Raji (cell line): ENCODE results near the gene ACBD7.

ENCODE experiments used
- POLR2A ChIP-seq: IDR thresholded peaks from 2 replicates; pipeline ENCODE4 v1.6.1; 2011; ENCODE audit warnings: low read depth, low read length, control low read depth; ENCODE audit not compliant: insufficient read depth

Gene ACBD7

DNA sequence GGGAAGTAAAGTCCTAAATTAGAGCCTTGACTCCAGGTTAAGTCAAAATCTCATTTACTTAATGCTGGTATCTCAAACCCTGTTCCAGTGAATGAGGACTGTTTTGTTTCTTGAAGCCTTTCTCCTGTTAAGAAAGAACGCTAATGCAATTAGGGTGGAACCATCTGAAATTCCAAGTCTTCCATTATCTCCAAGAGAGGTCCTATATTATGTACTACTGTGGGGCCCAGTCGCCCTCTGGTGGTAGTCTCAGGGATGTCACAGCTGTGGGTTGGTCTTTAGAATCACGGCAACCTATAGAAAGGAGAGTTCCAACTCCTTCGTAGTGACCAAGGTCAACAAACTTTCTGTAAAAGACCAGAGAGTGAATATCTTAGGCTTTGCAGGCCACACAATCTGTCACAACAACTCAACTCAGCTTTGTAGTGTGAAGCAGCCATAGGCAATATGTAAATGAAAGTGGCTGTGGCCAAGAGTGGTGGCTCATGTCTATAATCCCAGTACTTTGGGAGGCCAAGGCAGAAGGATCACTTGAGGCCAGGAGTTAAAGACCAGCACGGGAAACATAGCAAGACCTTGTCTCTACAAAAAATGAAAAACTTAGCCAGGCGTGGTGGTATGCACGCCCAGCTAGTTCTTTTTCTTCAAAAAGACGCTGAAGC, 17.9 kb upstream of the ACBD7 start:
- TF ChIP-seq POLR2A: no peak

GRCh38 chr10:15103513-15103912, 14.9 kb upstream of the ACBD7 start:
- TF ChIP-seq POLR2A: no peak

GRCh38 chr10:15099886-15100285, 11.3 kb upstream of the ACBD7 start:
- TF ChIP-seq POLR2A: no peak

- peak; percentile 94 for TF ChIP-seq POLR2A
Measured at GRCh38 chr10:15097011-15097812, 8.6 kb upstream of the ACBD7 start, which contains the start of gene RPP38. Gene RPP38 (plus strand): TSS chr10:15097355. CDS start chr10:15103315, 5,960 bp downstream.

- no peak for TF ChIP-seq POLR2A
Measured at GRCh38 chr10:15096661-15097010, 8.1 kb upstream of the ACBD7 start.

- no peak for TF ChIP-seq POLR2A
Measured at GRCh38 chr10:15092855-15093408, 4.4 kb upstream of the ACBD7 start.

DNA sequence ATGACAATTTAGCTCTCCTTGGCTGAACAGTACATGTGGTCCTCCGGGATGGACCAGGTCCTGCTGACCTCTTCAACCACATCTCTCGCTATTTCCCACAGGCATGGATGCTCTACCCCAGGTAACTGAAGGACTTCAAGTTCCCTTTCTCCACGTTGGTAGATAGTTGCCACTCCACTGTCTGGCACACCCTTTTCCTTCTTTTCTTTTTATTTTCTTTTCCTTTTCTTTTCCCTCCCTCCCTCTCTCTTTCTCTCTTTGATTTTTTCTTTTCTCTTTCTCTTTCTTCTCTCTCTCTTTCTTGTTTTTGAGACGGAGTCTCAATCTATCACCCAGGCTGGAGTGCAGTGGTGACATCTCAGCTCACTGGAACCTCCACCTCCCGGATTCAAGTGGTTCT, 2.8 kb upstream of the ACBD7 start:
- no peak for TF ChIP-seq POLR2A

GRCh38 chr10:15084502-15084922, 4.1 kb downstream of the ACBD7 start:
- no peak for TF ChIP-seq POLR2A

- no peak for TF ChIP-seq POLR2A
Measured at GRCh38 chr10:15083674-15084501, 4.7 kb downstream of the ACBD7 start.

- no peak for TF ChIP-seq POLR2A
Measured at GRCh38 chr10:15075421-15075820, 13.2 kb downstream of the ACBD7 start.

DNA sequence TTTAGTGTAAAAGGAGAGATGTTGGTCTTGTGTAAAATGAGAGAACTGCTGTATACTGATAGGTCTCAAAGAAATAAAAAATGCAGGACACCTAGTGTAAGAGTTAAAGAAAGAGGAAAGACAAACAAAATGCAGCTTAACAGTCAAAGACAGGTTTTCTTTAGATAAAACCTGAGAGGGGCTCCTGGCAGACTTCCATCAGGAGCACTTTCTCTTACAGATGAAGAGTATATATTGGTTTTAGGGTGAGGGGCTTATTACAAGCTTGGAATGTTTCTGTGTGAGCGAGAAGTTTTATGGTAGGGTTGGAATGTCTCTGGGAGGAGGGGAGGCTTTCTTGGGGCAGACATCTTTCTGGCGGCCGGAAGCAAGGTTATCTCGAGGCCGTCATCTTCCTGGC, 16.2 kb downstream of the ACBD7 start:
- TF ChIP-seq POLR2A: no peak

DNA sequence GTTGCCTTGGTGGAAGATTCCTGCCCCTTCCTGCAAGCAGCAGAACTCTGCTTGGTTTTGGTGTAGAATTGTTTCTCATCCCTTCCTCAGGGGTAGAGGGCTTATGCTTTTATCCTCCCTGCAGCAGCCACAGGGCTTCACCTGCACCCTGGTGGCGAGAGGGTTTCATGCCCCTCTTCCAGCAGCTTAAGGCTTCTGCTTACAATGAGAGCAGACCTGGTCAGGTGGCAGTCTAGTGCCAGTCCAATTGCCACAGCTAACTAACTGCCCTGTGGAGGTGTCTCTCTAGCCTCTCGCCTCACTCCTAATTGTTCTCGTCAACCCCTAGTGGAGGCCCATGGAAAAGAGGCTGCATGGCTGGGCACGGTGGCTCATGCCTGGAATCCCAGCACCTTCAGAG, 19.3 kb downstream of the ACBD7 start:
- no peak for TF ChIP-seq POLR2A

DNA sequence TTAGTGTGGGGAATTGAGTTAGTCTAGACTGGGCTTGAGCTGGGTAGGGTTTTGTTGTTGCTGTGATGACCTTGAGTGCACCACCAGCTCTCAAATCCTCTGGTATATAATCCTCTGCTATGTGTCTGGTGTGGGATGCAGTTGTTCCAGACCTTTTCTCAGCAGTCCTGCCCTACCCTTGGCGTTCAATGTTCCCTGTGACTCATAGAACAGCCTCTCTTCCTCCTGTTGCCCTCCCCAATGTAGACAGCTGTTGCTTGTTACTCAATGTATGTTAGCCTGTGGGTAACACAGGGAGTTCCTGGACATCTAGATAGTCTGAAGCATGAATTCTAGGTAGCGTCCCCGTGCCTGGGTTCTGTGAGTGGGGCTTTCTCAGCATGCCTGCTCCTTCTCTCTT, 19.8 kb downstream of the ACBD7 start:
- TF ChIP-seq POLR2A: no peak

DNA sequence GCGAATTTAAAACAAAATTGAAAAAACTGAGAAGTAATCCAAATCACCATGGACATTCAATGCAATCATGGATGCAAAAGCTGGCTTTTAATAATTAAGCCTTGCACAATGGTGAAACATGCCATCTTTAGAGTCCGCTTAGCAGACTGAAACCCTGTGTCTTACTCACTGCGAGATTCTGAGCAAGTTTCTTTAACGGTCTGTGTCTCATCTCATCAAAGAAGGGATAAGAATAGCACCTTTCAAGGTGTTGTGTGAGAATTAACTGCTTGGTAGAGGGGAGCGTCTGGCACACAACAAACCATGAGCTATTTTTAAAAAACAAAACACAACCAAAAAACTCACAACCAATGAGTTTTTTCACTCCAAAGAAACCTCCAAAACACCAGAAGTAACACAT, 21.4 kb downstream of the ACBD7 start:
- TF ChIP-seq POLR2A: no peak

GRCh38 chr10:15060638-15061037, 27.9 kb downstream of the ACBD7 start:
- no peak for TF ChIP-seq POLR2A
